GM12873 (cell line): ENCODE data around the gene KIF20B.

Experiments
- CTCF ChIP-seq: IDR thresholded peaks from 2 replicates; pipeline ENCODE4 v1.5.1; 2012; ENCODE audit warnings: low read depth, mild to moderate bottlenecking, moderate library complexity, low read length, control low read depth; ENCODE audit not compliant: insufficient read depth; ENCODE audit errors: missing control alignments

Gene KIF20B

GRCh38 chr10:89690027-89690426 lies 11.4 kb upstream of the KIF20B start:
- no peak for TF ChIP-seq CTCF

- TF ChIP-seq CTCF, result no peak
Observed at GRCh38 chr10:89692416-89692815, 9.0 kb upstream of the KIF20B start.

DNA sequence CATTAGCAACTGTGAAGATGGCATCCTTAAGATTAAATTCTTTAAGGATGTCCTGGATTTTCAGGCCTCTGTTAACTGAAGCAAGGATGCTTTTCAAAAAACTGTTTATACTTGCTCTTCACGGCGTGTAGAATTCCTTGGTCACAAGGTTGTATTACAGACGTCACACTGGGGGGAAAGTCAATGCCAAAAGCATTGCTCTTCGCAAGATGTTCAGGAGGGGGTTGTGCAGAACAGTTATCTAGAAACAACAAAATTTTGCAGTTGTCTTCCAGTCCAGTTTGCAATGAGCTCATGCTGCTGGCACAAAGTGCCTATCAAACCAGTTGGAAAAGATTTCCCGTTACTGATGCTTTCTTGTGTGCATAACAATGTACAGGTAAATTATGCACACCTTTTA lies 8.2 kb upstream of the KIF20B start:
- TF ChIP-seq CTCF, result no peak

- TF ChIP-seq CTCF, result no peak
Observed at GRCh38 chr10:89695307-89695706, 6.1 kb upstream of the KIF20B start.

- TF ChIP-seq CTCF, result no peak
Observed at GRCh38 chr10:89697946-89698345, 3.4 kb upstream of the KIF20B start.

DNA sequence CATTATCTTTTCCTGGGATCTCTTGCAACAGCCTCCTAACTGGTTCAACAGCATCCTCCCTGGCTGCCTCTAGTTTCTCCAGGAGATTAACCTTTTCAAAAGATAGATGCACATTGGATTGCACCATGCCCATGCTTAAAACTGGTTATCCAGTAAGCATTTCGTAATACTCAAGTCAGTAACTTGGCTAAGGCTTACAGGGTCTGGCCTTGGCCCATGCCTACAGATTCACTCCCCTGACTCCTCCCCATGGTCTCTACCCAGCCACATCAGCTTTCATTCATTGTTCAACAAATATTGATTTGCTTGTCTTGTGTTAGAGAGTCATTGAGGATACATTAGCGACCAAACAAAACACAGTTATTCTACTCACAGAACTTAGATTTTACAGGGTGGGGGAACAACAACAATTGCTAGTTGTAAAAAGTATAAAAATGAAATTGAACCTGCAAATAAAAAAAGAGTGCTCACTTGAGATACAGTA lies 1.8 kb upstream of the KIF20B start:
- no peak for TF ChIP-seq CTCF

DNA sequence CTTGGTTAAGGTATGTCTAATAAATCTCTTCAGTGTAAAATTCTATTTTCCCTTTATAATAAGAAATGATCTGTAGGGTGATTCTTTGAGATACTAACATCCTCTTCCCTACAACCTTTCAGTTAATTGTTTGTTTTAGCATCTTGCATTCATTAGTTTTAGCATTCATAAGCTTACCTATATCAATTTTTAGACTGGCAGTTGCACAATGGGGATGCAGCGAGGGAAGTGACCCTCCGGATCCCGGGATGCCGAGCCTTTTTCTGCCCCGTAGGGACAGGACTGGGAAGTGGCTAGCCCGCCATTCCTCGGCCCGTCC lies 508 bp upstream of the KIF20B start:
- TF ChIP-seq CTCF, result no peak

DNA sequence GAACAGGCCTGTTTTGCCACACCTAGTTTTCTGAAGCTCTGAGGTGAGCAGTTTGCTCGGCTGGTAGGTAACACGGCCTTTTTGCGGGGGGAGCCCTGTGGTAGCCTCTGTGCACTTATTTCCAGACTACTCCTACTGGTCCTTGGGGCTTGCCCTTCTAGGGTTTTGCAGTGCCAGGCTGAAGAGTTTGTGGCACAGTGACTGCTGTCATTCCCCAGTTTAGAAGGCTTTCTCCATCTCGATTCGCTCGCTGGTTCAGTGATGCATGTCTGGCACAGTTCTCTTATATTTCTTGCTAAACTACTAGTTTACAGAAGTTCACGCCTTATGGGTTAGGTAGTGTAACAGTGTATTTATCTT lies 711 bp downstream of the KIF20B start:
- TF ChIP-seq CTCF, result no peak
